Mucosa of rectum (tissue), 2 donors: Measurements from ENCODE around the gene FILIP1L.

ENCODE experiments used
- H3K27ac ChIP-seq, 2 donors: one replicate each; pipeline ENCODE4 v1.7.0; 2013; ENCODE audit warnings: inconsistent platforms in 2 of 2, low read depth in 2 of 2, low read length in 2 of 2
- H3K27me3 ChIP-seq, 2 donors: one replicate each; pipeline ENCODE4 v1.7.0; 2013; ENCODE audit warnings: low read length in 2 of 2; ENCODE audit not compliant: control insufficient read depth in 2 of 2, insufficient read depth in 2 of 2
- H3K36me3 ChIP-seq, 2 donors: one replicate each; pipeline ENCODE4 v1.7.0; 2013; ENCODE audit warnings: low read length in 2 of 2; ENCODE audit not compliant: control insufficient read depth in 2 of 2, insufficient read depth in 2 of 2
- H3K4me1 ChIP-seq, 2 donors: one replicate each; pipeline ENCODE4 v1.7.0; 2013; ENCODE audit warnings: low read length in 2 of 2, mild to moderate bottlenecking in 1 of 2; ENCODE audit not compliant: control insufficient read depth in 2 of 2, insufficient read depth in 2 of 2
- H3K4me3 ChIP-seq, 2 donors: one replicate each; pipeline ENCODE4 v1.7.0; 2013; ENCODE audit warnings: low read length in 2 of 2
- H3K9ac ChIP-seq, 2 donors: one replicate each; pipeline ENCODE4 v1.7.0; 2013; ENCODE audit warnings: low read length in 2 of 2, low read depth in 1 of 2, mild to moderate bottlenecking in 1 of 2
- H3K9me3 ChIP-seq, 2 donors: one replicate each; pipeline ENCODE4 v1.7.0; 2013; ENCODE audit warnings: low read length in 2 of 2; ENCODE audit not compliant: control insufficient read depth in 2 of 2
- donor health status: healthy.
- donor health status: Normal muscosa, but diverticular disease.

The FILIP1L gene

GRCh38 chr3:99799422-99799821, 314.9 kb downstream of the FILIP1L start:
- no peaks in the 10 kb centered on the region for H3K4me1 ChIP-seq
- no peaks in the 10 kb centered on the region for H3K9me3 ChIP-seq
- no peak overlapping the region for H3K4me3 ChIP-seq
- H3K27me3 ChIP-seq, result no peaks in the 10 kb centered on the region
- H3K27ac ChIP-seq, result no peak overlapping the region
- no peak overlapping the region for H3K9ac ChIP-seq
- no peaks in the 10 kb centered on the region for H3K36me3 ChIP-seq

GRCh38 chr3:99795573-99795972, 318.7 kb downstream of the FILIP1L start:
- Histone ChIP-seq H3K9me3 (no peaks in the 10 kb centered on the region), H3K4me1 (no peaks in the 10 kb centered on the region), H3K9ac (no peak overlapping the region), H3K36me3 (no peaks in the 10 kb centered on the region), H3K27ac (no peak overlapping the region), H3K4me3 (no peak overlapping the region), H3K27me3 (no peaks in the 10 kb centered on the region)

- no peaks in the 10 kb centered on the region for H3K27me3 ChIP-seq
- no peak overlapping the region for H3K4me3 ChIP-seq
- no peaks in the 10 kb centered on the region for H3K4me1 ChIP-seq
- no peak overlapping the region for H3K27ac ChIP-seq
- no peaks in the 10 kb centered on the region for H3K36me3 ChIP-seq
- H3K9ac ChIP-seq, result no peak overlapping the region
- no peaks in the 10 kb centered on the region for H3K9me3 ChIP-seq
Observed at GRCh38 chr3:99794485-99794884, 319.8 kb downstream of the FILIP1L start.

- Histone ChIP-seq H3K4me1 (no peaks in the 10 kb centered on the region), H3K9ac (no peak overlapping the region), H3K36me3 (no peaks in the 10 kb centered on the region), H3K4me3 (no peak overlapping the region), H3K27ac (no peak overlapping the region), H3K9me3 (no peaks in the 10 kb centered on the region), H3K27me3 (no peaks in the 10 kb centered on the region)
Observed at GRCh38 chr3:99789011-99789721, 325.1 kb downstream of the FILIP1L start.
